ENCODE results near the gene CTNNA3. TPM values are rescaled to one million over a fixed set of nuclear protein-coding genes. Genes with fewer than 3 reads are reported as not detected.

Gene CTNNA3
- total and polyA plus RNA-seq, 4 experiments from 2014 or later = not detected

GRCh38 chr10:66538908-66539307 lies 1157.1 kb downstream of the CTNNA3 start:
- CTCF ChIA-PET (ENCODE audit: partially characterized antibody) = no interaction called here
- H3K36me3 Mint-ChIP-seq = no peaks in the 10 kb centered on the region

GRCh38 chr10:66538371-66538770 lies 1157.6 kb downstream of the CTNNA3 start:
- Mint-ChIP-seq H3K36me3 (no peaks in the 10 kb centered on the region), H3K27me3 (no peaks in the 10 kb centered on the region), H3K4me1 (no peaks in the 10 kb centered on the region), H3K27ac (no peak overlapping the region), H3K9me3 (peaks cover 0 to 12% (median 0%) of the 10 kb centered on the region in 8 donors), H3K4me3 (no peak overlapping the region)
- H3K9me3 ChIP-seq (ENCODE audit: control insufficient read depth in 1 of 2, low read length in 2 of 2) = no peaks in the 10 kb centered on the region
- no peaks in the 10 kb centered on the region for H3K4me1 ChIP-seq (ENCODE audit: insufficient read depth, low read length)
- no peak overlapping the region for H3K27ac ChIP-seq (ENCODE audit: low read depth, low read length)
- DNase-seq = no peak
- H3K36me3 ChIP-seq (ENCODE audit: insufficient read depth, low read length) = no peaks in the 10 kb centered on the region
- intact Hi-C loops (cut with micrococcal nuclease) = no loop called here
- CTCF ChIA-PET (ENCODE audit: partially characterized antibody) = no interaction called here
- H3K4me3 ChIP-seq (ENCODE audit: low read length in 2 of 2) = no peak overlapping the region
- no peaks in the 10 kb centered on the region for H3K27me3 ChIP-seq (ENCODE audit: insufficient read depth, low read length)
- POLR2A ChIA-PET (ENCODE audit: partially characterized antibody) = no interaction called here

More at GRCh38 chr10:66538908-66539307, 1157.1 kb downstream of the CTNNA3 start:
- Histone ChIP-seq H3K27ac (ENCODE audit: low read depth, low read length) (no peak overlapping the region), H3K9me3 (ENCODE audit: control insufficient read depth in 1 of 2, low read length in 2 of 2) (no peaks in the 10 kb centered on the region), H3K4me1 (ENCODE audit: insufficient read depth, low read length) (no peaks in the 10 kb centered on the region), H3K27me3 (ENCODE audit: insufficient read depth, low read length) (no peaks in the 10 kb centered on the region), H3K4me3 (ENCODE audit: low read length in 2 of 2) (no peak overlapping the region), H3K36me3 (ENCODE audit: insufficient read depth, low read length) (no peaks in the 10 kb centered on the region)
- H3K4me1 Mint-ChIP-seq = no peaks in the 10 kb centered on the region
- H3K9me3 Mint-ChIP-seq = peaks cover 0 to 12% (median 0%) of the 10 kb centered on the region in 8 donors
- intact Hi-C loops (cut with micrococcal nuclease) = no loop called here
- no peak for DNase-seq
- POLR2A ChIA-PET (ENCODE audit: partially characterized antibody) = no interaction called here
- no peak overlapping the region for H3K27ac Mint-ChIP-seq
- H3K4me3 Mint-ChIP-seq = no peak overlapping the region
- H3K27me3 Mint-ChIP-seq = no peaks in the 10 kb centered on the region

- CTCF ChIA-PET (ENCODE audit: partially characterized antibody) = no interaction called here
- Histone ChIP-seq H3K9me3 (ENCODE audit: control insufficient read depth in 1 of 2, low read length in 2 of 2) (no peaks in the 10 kb centered on the region), H3K27ac (ENCODE audit: low read depth, low read length) (no peak overlapping the region), H3K36me3 (ENCODE audit: insufficient read depth, low read length) (no peaks in the 10 kb centered on the region), H3K27me3 (ENCODE audit: insufficient read depth, low read length) (no peaks in the 10 kb centered on the region), H3K4me1 (ENCODE audit: insufficient read depth, low read length) (no peaks in the 10 kb centered on the region), H3K4me3 (ENCODE audit: low read length in 2 of 2) (no peak overlapping the region)
- intact Hi-C loops (cut with micrococcal nuclease) = no loop called here
- DNase-seq = no peak
- H3K27ac Mint-ChIP-seq = no peak overlapping the region
- POLR2A ChIA-PET (ENCODE audit: partially characterized antibody) = no interaction called here
- H3K27me3 Mint-ChIP-seq = no peaks in the 10 kb centered on the region
- H3K4me3 Mint-ChIP-seq = no peak overlapping the region
- H3K36me3 Mint-ChIP-seq = no peaks in the 10 kb centered on the region
- no peaks in the 10 kb centered on the region for H3K4me1 Mint-ChIP-seq
- H3K9me3 Mint-ChIP-seq = peaks cover 0 to 12% (median 2%) of the 10 kb centered on the region in 8 donors
Observed at GRCh38 chr10:66537186-66537585, 1158.8 kb downstream of the CTNNA3 start.

- peaks cover 0 to 7% (median 0%) of the 10 kb centered on the region in 8 donors for H3K9me3 Mint-ChIP-seq
- H3K27ac Mint-ChIP-seq = no peak overlapping the region
- no peaks in the 10 kb centered on the region for H3K27me3 Mint-ChIP-seq
- H3K36me3 Mint-ChIP-seq = no peaks in the 10 kb centered on the region
- intact Hi-C loops (cut with micrococcal nuclease) = no loop called here
- no peaks in the 10 kb centered on the region for H3K4me1 Mint-ChIP-seq
- DNase-seq = no peak
- CTCF ChIA-PET (ENCODE audit: partially characterized antibody) = no interaction called here
- no peaks in the 10 kb centered on the region for H3K4me1 ChIP-seq (ENCODE audit: insufficient read depth, low read length)
- no peak overlapping the region for H3K4me3 Mint-ChIP-seq
- H3K9me3 ChIP-seq (ENCODE audit: control insufficient read depth in 1 of 2, low read length in 2 of 2) = no peaks in the 10 kb centered on the region
- no peaks in the 10 kb centered on the region for H3K27me3 ChIP-seq (ENCODE audit: insufficient read depth, low read length)
- no peak overlapping the region for H3K4me3 ChIP-seq (ENCODE audit: low read length in 2 of 2)
- POLR2A ChIA-PET (ENCODE audit: partially characterized antibody) = no interaction called here
- no peaks in the 10 kb centered on the region for H3K36me3 ChIP-seq (ENCODE audit: insufficient read depth, low read length)
- no peak overlapping the region for H3K27ac ChIP-seq (ENCODE audit: low read depth, low read length)
Observed at GRCh38 chr10:66535439-66535838, 1160.6 kb downstream of the CTNNA3 start.

GRCh38 chr10:66534866-66535265 lies 1161.1 kb downstream of the CTNNA3 start:
- H3K27ac Mint-ChIP-seq = no peak overlapping the region
- ChIA-PET POLR2A (ENCODE audit: partially characterized antibody) (no interaction called here), CTCF (ENCODE audit: partially characterized antibody) (no interaction called here)
- H3K27me3 Mint-ChIP-seq = no peaks in the 10 kb centered on the region
- Histone ChIP-seq H3K36me3 (ENCODE audit: insufficient read depth, low read length) (no peaks in the 10 kb centered on the region), H3K4me3 (ENCODE audit: low read length in 2 of 2) (no peak overlapping the region), H3K4me1 (ENCODE audit: insufficient read depth, low read length) (no peaks in the 10 kb centered on the region), H3K27me3 (ENCODE audit: insufficient read depth, low read length) (no peaks in the 10 kb centered on the region), H3K27ac (ENCODE audit: low read depth, low read length) (no peak overlapping the region), H3K9me3 (ENCODE audit: control insufficient read depth in 1 of 2, low read length in 2 of 2) (no peaks in the 10 kb centered on the region)
- intact Hi-C loops (cut with micrococcal nuclease) = no loop called here
- H3K4me1 Mint-ChIP-seq = no peaks in the 10 kb centered on the region
- no peak for DNase-seq
- no peaks in the 10 kb centered on the region for H3K36me3 Mint-ChIP-seq
- no peak overlapping the region for H3K4me3 Mint-ChIP-seq
- peaks cover 0 to 9% (median 0%) of the 10 kb centered on the region in 8 donors for H3K9me3 Mint-ChIP-seq

- Histone ChIP-seq H3K27me3 (ENCODE audit: insufficient read depth, low read length) (no peaks in the 10 kb centered on the region), H3K4me3 (ENCODE audit: low read length in 2 of 2) (no peak overlapping the region), H3K4me1 (ENCODE audit: insufficient read depth, low read length) (no peaks in the 10 kb centered on the region), H3K27ac (ENCODE audit: low read depth, low read length) (no peak overlapping the region), H3K36me3 (ENCODE audit: insufficient read depth, low read length) (no peaks in the 10 kb centered on the region), H3K9me3 (ENCODE audit: control insufficient read depth in 1 of 2, low read length in 2 of 2) (no peaks in the 10 kb centered on the region)
- Mint-ChIP-seq H3K36me3 (no peaks in the 10 kb centered on the region), H3K27ac (no peak overlapping the region), H3K27me3 (no peaks in the 10 kb centered on the region), H3K4me1 (peaks cover 0 to 1% (median 0%) of the 10 kb centered on the region in 4 donors), H3K9me3 (peaks cover 0 to 8% (median 5%) of the 10 kb centered on the region in 8 donors), H3K4me3 (no peak overlapping the region)
- ChIA-PET POLR2A (ENCODE audit: partially characterized antibody) (no interaction called here), CTCF (ENCODE audit: partially characterized antibody) (no interaction called here)
- intact Hi-C loops (cut with micrococcal nuclease) = no loop called here
- no peak for DNase-seq
Observed at GRCh38 chr10:66521506-66521905, 1174.5 kb downstream of the CTNNA3 start.

GRCh38 chr10:66519616-66520015 lies 1176.4 kb downstream of the CTNNA3 start:
- H3K4me3 Mint-ChIP-seq = no peak overlapping the region
- peaks cover 0 to 1% (median 0%) of the 10 kb centered on the region in 4 donors for H3K4me1 Mint-ChIP-seq
- no peaks in the 10 kb centered on the region for H3K27me3 Mint-ChIP-seq
- CTCF ChIA-PET (ENCODE audit: partially characterized antibody) = no interaction called here
- no peaks in the 10 kb centered on the region for H3K36me3 ChIP-seq (ENCODE audit: insufficient read depth, low read length)
- intact Hi-C loops (cut with micrococcal nuclease) = no loop called here
- POLR2A ChIA-PET (ENCODE audit: partially characterized antibody) = no interaction called here
- no peak overlapping the region for H3K27ac Mint-ChIP-seq
- H3K36me3 Mint-ChIP-seq = no peaks in the 10 kb centered on the region
- H3K4me3 ChIP-seq (ENCODE audit: low read length in 2 of 2) = no peak overlapping the region
- no peaks in the 10 kb centered on the region for H3K27me3 ChIP-seq (ENCODE audit: insufficient read depth, low read length)
- no peaks in the 10 kb centered on the region for H3K4me1 ChIP-seq (ENCODE audit: insufficient read depth, low read length)
- no peak for DNase-seq
- no peaks in the 10 kb centered on the region for H3K9me3 ChIP-seq (ENCODE audit: control insufficient read depth in 1 of 2, low read length in 2 of 2)
- H3K9me3 Mint-ChIP-seq = peaks cover 0 to 8% (median 3%) of the 10 kb centered on the region in 8 donors
- H3K27ac ChIP-seq (ENCODE audit: low read depth, low read length) = no peak overlapping the region

- DNase-seq = no peak
- POLR2A ChIA-PET (ENCODE audit: partially characterized antibody) = no interaction called here
- CTCF ChIA-PET (ENCODE audit: partially characterized antibody) = no interaction called here
- H3K27ac Mint-ChIP-seq = no peak overlapping the region
- Histone ChIP-seq H3K4me1 (ENCODE audit: insufficient read depth, low read length) (no peaks in the 10 kb centered on the region), H3K27me3 (ENCODE audit: insufficient read depth, low read length) (no peaks in the 10 kb centered on the region), H3K36me3 (ENCODE audit: insufficient read depth, low read length) (no peaks in the 10 kb centered on the region), H3K4me3 (ENCODE audit: low read length in 2 of 2) (no peak overlapping the region), H3K9me3 (ENCODE audit: control insufficient read depth in 1 of 2, low read length in 2 of 2) (no peaks in the 10 kb centered on the region), H3K27ac (ENCODE audit: low read depth, low read length) (no peak overlapping the region)
- H3K27me3 Mint-ChIP-seq = no peaks in the 10 kb centered on the region
- no peak overlapping the region for H3K4me3 Mint-ChIP-seq
- H3K4me1 Mint-ChIP-seq = no peaks in the 10 kb centered on the region
- peaks cover 0 to 9% (median 5%) of the 10 kb centered on the region in 8 donors for H3K9me3 Mint-ChIP-seq
- intact Hi-C loops (cut with micrococcal nuclease) = no loop called here
- no peaks in the 10 kb centered on the region for H3K36me3 Mint-ChIP-seq
Observed at GRCh38 chr10:66514666-66515065, 1181.3 kb downstream of the CTNNA3 start.
